ENCODE data around the gene PNMA6F. TPM values are rescaled to one million over a fixed set of nuclear protein-coding genes. Genes with fewer than 3 reads are reported as not detected.

Gene PNMA6F
- total RNA-seq, 1 experiment from 2014 or later = not detected

GRCh38 chrX:153348421-153348820 is 26.9 kb upstream of the PNMA6F start:
- DNase-seq = no peak
- TF ChIP-seq CTCF (IDR thresholded peaks at IDR 0.05; ENCODE audit: unreplicated experiment) = no peak
- BruUV-seq (replicated peaks) = no TSS peak
- CTCF ChIA-PET = no interaction called here
- Mint-ChIP-seq H3K27me3 (ENCODE audit: unreplicated experiment) (no peaks in the 10 kb centered on the region), H3K4me1 (ENCODE audit: low read depth, unreplicated experiment) (no peaks in the 10 kb centered on the region), H3K27ac (ENCODE audit: unreplicated experiment) (no peak overlapping the region), H3K36me3 (ENCODE audit: insufficient read depth, unreplicated experiment) (peaks cover 23% of the 10 kb centered on the region), H3K4me3 (ENCODE audit: low read depth, unreplicated experiment) (no peak overlapping the region), H3K9me3 (ENCODE audit: low read depth, unreplicated experiment) (no peaks in the 10 kb centered on the region)
- intact Hi-C loops (cut with micrococcal nuclease; ENCODE audit: unreplicated experiment) = no loop called here

GRCh38 chrX:153347530-153347929 is 26.0 kb upstream of the PNMA6F start:
- no peaks in the 10 kb centered on the region for H3K27me3 Mint-ChIP-seq (ENCODE audit: unreplicated experiment)
- CTCF ChIA-PET = no interaction called here
- peaks cover 17% of the 10 kb centered on the region for H3K36me3 Mint-ChIP-seq (ENCODE audit: insufficient read depth, unreplicated experiment)
- H3K4me3 Mint-ChIP-seq (ENCODE audit: low read depth, unreplicated experiment) = no peak overlapping the region
- H3K4me1 Mint-ChIP-seq (ENCODE audit: low read depth, unreplicated experiment) = no peaks in the 10 kb centered on the region
- H3K9me3 Mint-ChIP-seq (ENCODE audit: low read depth, unreplicated experiment) = no peaks in the 10 kb centered on the region
- no peak overlapping the region for H3K27ac Mint-ChIP-seq (ENCODE audit: unreplicated experiment)
- no TSS peak for BruUV-seq (replicated peaks)
- DNase-seq = no peak
- intact Hi-C loops (cut with micrococcal nuclease; ENCODE audit: unreplicated experiment) = no loop called here
- TF ChIP-seq CTCF (IDR thresholded peaks at IDR 0.05; ENCODE audit: unreplicated experiment) = no peak

GRCh38 chrX:153343674-153344073 is 22.1 kb upstream of the PNMA6F start:
- H3K36me3 Mint-ChIP-seq (ENCODE audit: insufficient read depth, unreplicated experiment) = peaks cover 14% of the 10 kb centered on the region
- no peak overlapping the region for H3K27ac Mint-ChIP-seq (ENCODE audit: unreplicated experiment)
- no peaks in the 10 kb centered on the region for H3K4me1 Mint-ChIP-seq (ENCODE audit: low read depth, unreplicated experiment)
- no TSS peak for BruUV-seq (replicated peaks)
- TF ChIP-seq CTCF (IDR thresholded peaks at IDR 0.05; ENCODE audit: unreplicated experiment) = no peak
- DNase-seq = no peak
- no peaks in the 10 kb centered on the region for H3K27me3 Mint-ChIP-seq (ENCODE audit: unreplicated experiment)
- no peak overlapping the region for H3K4me3 Mint-ChIP-seq (ENCODE audit: low read depth, unreplicated experiment)
- CTCF ChIA-PET = no interaction called here
- intact Hi-C loops (cut with micrococcal nuclease; ENCODE audit: unreplicated experiment) = no loop called here
- H3K9me3 Mint-ChIP-seq (ENCODE audit: low read depth, unreplicated experiment) = no peaks in the 10 kb centered on the region

- CTCF ChIA-PET = no interaction called here
- no peak overlapping the region for H3K27ac Mint-ChIP-seq (ENCODE audit: unreplicated experiment)
- H3K4me3 Mint-ChIP-seq (ENCODE audit: low read depth, unreplicated experiment) = no peak overlapping the region
- peaks cover 14% of the 10 kb centered on the region for H3K36me3 Mint-ChIP-seq (ENCODE audit: insufficient read depth, unreplicated experiment)
- no peaks in the 10 kb centered on the region for H3K4me1 Mint-ChIP-seq (ENCODE audit: low read depth, unreplicated experiment)
- DNase-seq = no peak
- intact Hi-C loops (cut with micrococcal nuclease; ENCODE audit: unreplicated experiment) = no loop called here
- no peak for TF ChIP-seq CTCF (IDR thresholded peaks at IDR 0.05; ENCODE audit: unreplicated experiment)
- H3K9me3 Mint-ChIP-seq (ENCODE audit: low read depth, unreplicated experiment) = no peaks in the 10 kb centered on the region
- BruUV-seq (replicated peaks) = no TSS peak
- no peaks in the 10 kb centered on the region for H3K27me3 Mint-ChIP-seq (ENCODE audit: unreplicated experiment)
Observed at GRCh38 chrX:153342762-153343558, 21.4 kb upstream of the PNMA6F start.

All from Calu3 (cell line).